Fibroblast of skin of back (primary cell): ENCODE measurements around the gene IFI16.
"Not testable (repeated sequence)": the region's sequence is repeated elsewhere in the genome, so short reads cannot be mapped to it uniquely, and the experiment has no call there.

ENCODE experiments used
- DNase-seq: peaks from one replicate; pipeline ENCODE4 v3.0.0-alpha.2; 2013

The IFI16 gene

GRCh38 chr1:159008744-159009188, 941 bp upstream of the IFI16 start:
- DNase-seq = no peak

GRCh38 chr1:159009287-159009686, 420 bp upstream of the IFI16 start:
- no peak for DNase-seq

DNA sequence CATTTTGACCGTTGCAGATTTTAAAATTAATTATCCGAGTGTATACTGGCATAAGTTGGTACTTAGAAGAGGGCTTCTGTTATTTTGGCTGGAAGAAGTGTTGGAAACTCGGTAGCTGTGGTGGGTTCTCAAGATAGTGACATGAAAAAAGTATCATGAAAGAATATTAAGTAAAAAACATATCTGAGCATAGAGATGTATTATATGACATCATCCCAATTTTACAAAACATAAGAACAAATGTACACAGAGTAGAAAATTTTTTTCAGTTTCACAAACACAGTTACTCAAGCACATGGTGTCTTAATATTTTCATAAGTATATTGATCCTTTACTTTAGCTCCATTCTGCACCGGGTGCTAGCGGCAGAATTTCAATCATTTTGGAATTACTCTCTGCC, 684 bp downstream of the IFI16 start:
- no peak for DNase-seq

DNA sequence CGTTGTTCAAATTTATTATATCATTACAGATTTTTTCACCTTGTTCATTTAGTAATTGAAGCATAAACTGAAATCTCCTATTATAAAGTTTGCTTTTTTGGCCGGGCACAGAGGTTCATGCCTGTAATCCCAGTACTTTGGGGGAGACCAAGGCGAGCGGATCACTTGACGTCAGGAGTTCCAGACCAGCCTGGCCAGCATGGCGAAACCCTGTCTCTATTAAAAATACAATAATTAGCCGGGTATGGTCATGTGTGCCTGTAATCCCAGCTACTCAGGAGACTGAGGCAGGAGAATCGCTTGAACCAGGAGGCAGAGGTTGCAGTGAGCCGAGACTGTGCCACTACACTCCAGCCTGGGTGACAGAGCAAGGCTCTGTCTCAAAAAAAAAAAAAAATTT, 1.3 kb downstream of the IFI16 start:
- not testable (repeated sequence) for DNase-seq

- no peak for DNase-seq
Measured at GRCh38 chr1:159011751-159012150, 2.0 kb downstream of the IFI16 start.

DNA sequence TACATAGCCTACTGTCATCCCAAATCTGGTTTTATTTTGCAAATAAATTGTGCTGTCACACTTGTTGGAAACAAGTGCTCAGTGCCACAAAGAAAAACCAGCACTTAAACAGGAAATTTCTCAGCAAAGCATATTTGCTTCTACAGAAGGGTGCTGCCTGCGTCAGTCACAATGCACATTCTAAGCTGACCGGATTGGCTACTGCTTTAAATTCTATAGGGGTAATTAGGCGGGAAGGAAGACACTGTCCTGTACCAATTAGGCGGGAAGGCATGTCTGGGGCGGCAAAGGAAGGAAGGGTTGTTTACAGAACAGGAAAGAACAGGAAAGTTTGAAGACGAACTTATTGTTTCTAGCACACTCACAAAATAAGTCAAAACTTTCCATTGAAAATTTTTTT, 2.8 kb downstream of the IFI16 start:
- DNase-seq = no peak

DNA sequence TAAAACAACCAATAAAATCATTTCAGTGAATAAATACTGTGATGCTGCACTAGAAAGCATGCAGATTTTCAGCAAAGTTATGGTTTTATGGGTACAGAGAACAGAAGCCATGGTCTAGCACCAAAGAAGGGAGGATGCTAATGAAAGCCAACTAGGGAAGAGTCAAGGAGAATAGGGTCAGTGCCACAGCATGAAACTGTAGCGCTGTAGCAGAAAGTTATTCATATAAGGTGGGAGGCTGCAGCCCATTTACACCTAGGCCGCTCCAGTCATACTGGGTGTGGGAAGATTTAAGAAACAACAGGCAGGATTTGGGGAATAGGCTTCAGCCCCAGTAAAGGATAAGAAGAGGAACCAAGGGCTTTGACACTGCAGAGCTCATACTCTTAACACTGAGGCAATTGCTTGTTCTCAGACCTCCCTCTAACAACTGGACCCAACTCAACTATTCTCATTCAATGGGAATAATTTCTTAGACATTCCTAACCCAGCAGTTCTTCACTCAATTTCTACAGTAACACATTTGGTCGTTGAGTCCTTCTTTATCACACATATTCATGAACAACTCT, 4.4 kb downstream of the IFI16 start:
- no peak for DNase-seq

GRCh38 chr1:159014851-159015250, 5.1 kb downstream of the IFI16 start:
- no peak for DNase-seq

DNA sequence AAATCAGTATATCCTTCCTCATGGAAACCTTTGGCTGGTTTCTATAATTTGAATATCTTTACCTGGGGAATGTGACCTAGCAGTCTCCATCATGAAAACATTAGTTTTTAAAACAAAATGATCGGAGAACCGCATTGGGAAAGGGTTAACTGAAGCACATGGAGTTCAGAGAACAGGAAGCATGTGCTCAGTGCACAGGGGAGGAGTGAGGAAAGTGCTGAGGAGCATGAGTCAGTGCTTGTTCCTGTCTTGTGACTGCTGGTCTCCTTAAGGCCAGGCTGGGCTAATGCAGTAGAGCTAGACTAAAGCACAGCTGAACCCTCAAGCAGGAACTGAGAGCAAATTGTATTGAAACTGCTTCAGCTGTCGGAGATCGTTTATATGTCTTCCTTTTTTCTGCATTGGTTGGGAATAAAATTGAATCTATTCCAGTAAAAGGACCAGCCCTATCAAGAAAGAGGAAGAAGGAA, 5.8 kb downstream of the IFI16 start:
- DNase-seq = peak; percentile 88

DNA sequence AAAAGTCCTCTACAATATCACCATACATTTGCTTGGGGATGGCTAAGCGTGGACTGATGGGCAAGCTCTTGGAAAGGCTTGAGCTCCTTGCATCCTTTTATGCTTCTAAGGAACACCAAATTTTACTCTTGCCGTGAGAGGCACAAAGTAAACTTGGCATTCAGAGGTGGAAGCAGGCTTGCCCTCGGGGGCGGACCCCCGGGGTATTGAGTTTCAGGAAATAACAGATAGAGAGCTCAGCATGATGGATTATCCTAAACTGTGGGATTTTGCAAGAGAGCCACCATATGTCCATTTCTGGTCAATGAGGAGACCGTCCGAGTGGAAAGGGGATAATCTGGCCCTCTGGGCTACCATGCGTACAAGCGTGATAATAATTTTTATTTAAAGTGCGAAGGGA, 14.0 kb downstream of the IFI16 start:
- no peak for DNase-seq

DNA sequence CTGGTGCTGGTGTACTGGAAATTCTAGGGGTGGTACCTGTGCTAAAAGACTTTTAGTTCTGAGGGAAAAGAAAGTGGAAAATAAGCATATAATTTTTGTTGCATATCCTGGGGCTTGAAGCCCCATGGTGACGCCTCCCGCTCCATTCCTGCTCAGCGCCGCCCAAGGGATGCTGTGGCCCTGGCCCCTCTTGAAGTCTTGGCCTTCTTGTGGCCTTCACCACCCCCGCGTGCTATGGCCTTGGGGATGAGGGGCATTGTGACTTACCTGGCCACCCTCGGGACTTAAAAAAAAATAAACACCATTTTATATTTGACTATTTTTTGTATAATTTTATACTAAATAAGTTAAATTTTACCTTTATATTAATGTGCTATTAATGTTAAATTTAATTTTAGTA, 15.3 kb downstream of the IFI16 start:
- DNase-seq = no peak

GRCh38 chr1:159026841-159027240, 17.1 kb downstream of the IFI16 start:
- DNase-seq = not testable (repeated sequence)

DNA sequence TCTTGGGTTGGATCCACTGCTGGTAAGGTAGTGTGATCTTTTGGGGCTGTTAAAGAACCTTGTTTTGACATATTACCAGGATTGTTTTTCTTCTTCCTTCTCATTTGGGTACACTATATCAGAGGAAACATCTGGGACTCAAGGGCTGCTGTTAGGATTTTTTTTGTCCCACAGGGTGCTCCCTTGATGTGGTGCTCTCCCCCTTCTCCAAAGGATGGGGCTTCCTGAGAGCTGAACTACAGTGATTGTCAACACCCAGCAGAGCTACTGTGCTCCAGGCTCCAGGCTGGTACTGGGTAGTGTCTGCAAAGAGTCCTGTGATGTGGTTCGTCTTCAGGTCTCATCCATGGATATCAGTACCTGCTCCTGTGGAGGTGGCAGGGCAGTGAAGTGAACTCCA, 20.6 kb downstream of the IFI16 start:
- DNase-seq = no peak

GRCh38 chr1:159030877-159031447, 21.3 kb downstream of the IFI16 start:
- peak; percentile 35 for DNase-seq

DNA sequence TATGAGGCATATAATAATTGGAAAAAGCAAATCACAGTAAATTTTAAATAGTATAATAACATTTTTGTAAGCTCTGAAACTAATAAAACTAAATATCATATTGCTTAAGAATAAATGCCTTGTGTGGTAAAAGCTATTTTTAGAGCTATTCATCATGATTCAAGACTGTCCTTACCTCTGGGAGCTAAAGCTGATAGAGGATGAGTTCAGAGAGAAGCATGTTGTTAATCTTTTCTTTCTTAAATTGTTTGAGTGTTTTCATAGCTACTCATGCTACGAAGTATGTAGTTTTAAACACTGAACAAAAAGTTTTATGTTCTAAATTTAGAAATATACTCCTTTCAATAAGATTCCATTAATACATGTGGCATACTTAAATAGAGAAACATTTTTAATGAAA, 30.5 kb downstream of the IFI16 start:
- peak; percentile 91 for DNase-seq

GRCh38 chr1:159040893-159041724, 31.4 kb downstream of the IFI16 start:
- no peak for DNase-seq

GRCh38 chr1:159046486-159046885, 36.8 kb downstream of the IFI16 start:
- DNase-seq = not testable (repeated sequence)

- no peak for DNase-seq
Measured at GRCh38 chr1:159051436-159051835, 41.7 kb downstream of the IFI16 start.

GRCh38 chr1:159054427-159054826, 44.7 kb downstream of the IFI16 start:
- peak; percentile 49 for DNase-seq

- DNase-seq = no peak
Measured at GRCh38 chr1:159055181-159055641, 45.5 kb downstream of the IFI16 start.

- no peak for DNase-seq
Measured at GRCh38 chr1:159056069-159056698, 46.5 kb downstream of the IFI16 start.

- no peak for DNase-seq
Measured at GRCh38 chr1:159058751-159059150, 49.0 kb downstream of the IFI16 start.

- no peak for DNase-seq
Measured at GRCh38 chr1:159065106-159065505, 55.4 kb downstream of the IFI16 start.
